ENCODE results near the gene PRMT6. TPM values are rescaled to one million over a fixed set of nuclear protein-coding genes. Genes with fewer than 3 reads are reported as not detected.

Gene PRMT6
- total RNA-seq, 3 donors from 2014 or later (not counting 1 experiment from before 2014, with no cell fraction given): 6.4 to 9.9 (median 8.8) TPM

GRCh38 chr1:107073493-107073892 lies 17.0 kb downstream of the PRMT6 start:
- no peaks in the 10 kb centered on the region for H3K9me3 ChIP-seq (ENCODE audit: control insufficient read depth, insufficient read depth, low read length)
- no peak overlapping the region for H3K27ac Mint-ChIP-seq
- H3K27me3 Mint-ChIP-seq (ENCODE audit: low read depth in 2 of 2): peaks cover 8 to 12% of the 10 kb centered on the region in 2 donors
- ATAC-seq: no peak
- no peaks in the 10 kb centered on the region for H3K9me3 Mint-ChIP-seq
- intact Hi-C loops (cut with micrococcal nuclease): no loop called here
- no peaks in the 10 kb centered on the region for H3K27me3 ChIP-seq (ENCODE audit: control insufficient read depth, insufficient read depth, low read length)
- H3K4me3 ChIP-seq (ENCODE audit: low read length): no peak overlapping the region
- no peak for DNase-seq
- no peaks in the 10 kb centered on the region for H3K36me3 Mint-ChIP-seq
- H3K36me3 ChIP-seq (ENCODE audit: control insufficient read depth, insufficient read depth, low read length): no peaks in the 10 kb centered on the region
- 95% methylated on average over 3 of the region's 4 CpGs for WGBS (ENCODE audit: insufficient coverage)
- TF ChIP-seq CTCF (IDR thresholded peaks at IDR 0.05): no peak
- H3K4me1 Mint-ChIP-seq: no peaks in the 10 kb centered on the region
- no peaks in the 10 kb centered on the region for H3K4me1 ChIP-seq (ENCODE audit: control insufficient read depth, insufficient read depth, low read length)
- no peak overlapping the region for H3K4me3 Mint-ChIP-seq
- H3K27ac ChIP-seq (ENCODE audit: low read length): no peak overlapping the region

GRCh38 chr1:107076841-107077240 lies 20.4 kb downstream of the PRMT6 start:
- DNase-seq: no peak
- ATAC-seq: no peak
- H3K27me3 Mint-ChIP-seq (ENCODE audit: low read depth in 2 of 2): peaks cover 6 to 17% of the 10 kb centered on the region in 2 donors
- Histone ChIP-seq H3K4me3 (ENCODE audit: low read length) (no peak overlapping the region), H3K9me3 (ENCODE audit: control insufficient read depth, insufficient read depth, low read length) (no peaks in the 10 kb centered on the region), H3K4me1 (ENCODE audit: control insufficient read depth, insufficient read depth, low read length) (no peaks in the 10 kb centered on the region), H3K27me3 (ENCODE audit: control insufficient read depth, insufficient read depth, low read length) (no peaks in the 10 kb centered on the region), H3K27ac (ENCODE audit: low read length) (no peak overlapping the region), H3K36me3 (ENCODE audit: control insufficient read depth, insufficient read depth, low read length) (no peaks in the 10 kb centered on the region)
- H3K9me3 Mint-ChIP-seq: no peaks in the 10 kb centered on the region
- H3K4me3 Mint-ChIP-seq: no peak overlapping the region
- H3K27ac Mint-ChIP-seq: no peak overlapping the region
- no peaks in the 10 kb centered on the region for H3K36me3 Mint-ChIP-seq
- TF ChIP-seq CTCF (IDR thresholded peaks at IDR 0.05): no peak
- no peaks in the 10 kb centered on the region for H3K4me1 Mint-ChIP-seq
- 83% methylated on average over 3 of the region's 5 CpGs for WGBS (ENCODE audit: insufficient coverage)
- intact Hi-C loops (cut with micrococcal nuclease): no loop called here

GRCh38 chr1:107079249-107079648 lies 22.8 kb downstream of the PRMT6 start:
- DNase-seq (no peak), ATAC-seq (no peak)
- H3K9me3 Mint-ChIP-seq: peaks cover 0 to 3% of the 10 kb centered on the region in 2 donors
- intact Hi-C loops (cut with micrococcal nuclease): no loop called here
- no peak overlapping the region for H3K4me3 ChIP-seq (ENCODE audit: low read length)
- H3K4me3 Mint-ChIP-seq: no peak overlapping the region
- no peaks in the 10 kb centered on the region for H3K9me3 ChIP-seq (ENCODE audit: control insufficient read depth, insufficient read depth, low read length)
- no peaks in the 10 kb centered on the region for H3K4me1 Mint-ChIP-seq
- no peak for TF ChIP-seq CTCF (IDR thresholded peaks at IDR 0.05)
- peaks cover 3 to 22% of the 10 kb centered on the region in 2 donors for H3K27me3 Mint-ChIP-seq (ENCODE audit: low read depth in 2 of 2)
- H3K27ac Mint-ChIP-seq: no peak overlapping the region
- H3K36me3 Mint-ChIP-seq: no peaks in the 10 kb centered on the region
- WGBS (ENCODE audit: insufficient coverage): 36% methylated on average over 1 of the region's 1 CpG
- no peak overlapping the region for H3K27ac ChIP-seq (ENCODE audit: low read length)
- H3K4me1 ChIP-seq (ENCODE audit: control insufficient read depth, insufficient read depth, low read length): no peaks in the 10 kb centered on the region
- no peaks in the 10 kb centered on the region for H3K27me3 ChIP-seq (ENCODE audit: control insufficient read depth, insufficient read depth, low read length)
- no peaks in the 10 kb centered on the region for H3K36me3 ChIP-seq (ENCODE audit: control insufficient read depth, insufficient read depth, low read length)

DNA sequence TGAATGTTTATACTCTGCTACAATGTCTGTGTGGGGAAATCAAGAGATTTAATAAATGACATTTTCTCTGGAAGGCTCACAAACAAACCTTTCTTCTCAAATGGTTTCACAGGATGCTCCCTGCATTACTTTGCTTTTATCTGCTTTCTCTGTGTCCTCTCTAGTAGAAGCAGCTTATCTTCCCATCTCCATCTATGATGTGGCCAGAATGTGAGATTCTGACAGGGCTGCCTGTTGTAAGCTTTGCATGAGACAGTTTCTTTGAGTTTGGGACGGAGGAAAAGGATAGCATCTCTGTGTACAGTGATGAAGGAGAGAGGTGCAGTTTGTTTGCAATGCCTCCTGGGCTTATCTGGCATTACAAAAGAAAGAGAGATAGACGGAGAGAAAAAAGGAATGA lies 24.6 kb downstream of the PRMT6 start:
- no peak overlapping the region for H3K4me3 Mint-ChIP-seq
- no peaks in the 10 kb centered on the region for H3K27me3 ChIP-seq (ENCODE audit: control insufficient read depth, insufficient read depth, low read length)
- H3K4me1 ChIP-seq (ENCODE audit: control insufficient read depth, insufficient read depth, low read length): no peaks in the 10 kb centered on the region
- DNase-seq (no peak), ATAC-seq (no peak)
- no peaks in the 10 kb centered on the region for H3K4me1 Mint-ChIP-seq
- no peak overlapping the region for H3K4me3 ChIP-seq (ENCODE audit: low read length)
- H3K27ac Mint-ChIP-seq: no peak overlapping the region
- no peaks in the 10 kb centered on the region for H3K36me3 ChIP-seq (ENCODE audit: control insufficient read depth, insufficient read depth, low read length)
- H3K9me3 Mint-ChIP-seq: peaks cover 3 to 7% of the 10 kb centered on the region in 2 donors
- peaks cover 3 to 33% of the 10 kb centered on the region in 2 donors for H3K27me3 Mint-ChIP-seq (ENCODE audit: low read depth in 2 of 2)
- peaks cover 7% of the 10 kb centered on the region for H3K36me3 Mint-ChIP-seq
- no peak overlapping the region for H3K27ac ChIP-seq (ENCODE audit: low read length)
- intact Hi-C loops (cut with micrococcal nuclease): no loop called here
- no peaks in the 10 kb centered on the region for H3K9me3 ChIP-seq (ENCODE audit: control insufficient read depth, insufficient read depth, low read length)
- TF ChIP-seq CTCF (IDR thresholded peaks at IDR 0.05): no peak
- WGBS (ENCODE audit: insufficient coverage): 54% methylated on average over 2 of the region's 2 CpGs
